Stimulated activated CD4-positive, alpha-beta T cell treated with anti-CD3 and anti-CD28 coated beads, Interleukin-1b, Interleukin-23, amount 100 ng/mL, for 4 hours (primary cell): ENCODE results near the gene ZAR1.

Source experiments
- DNase-seq, 2 donors: peaks; one replicate each; pipeline ENCODE4 v3.0.0-alpha.2; 2020; ENCODE audit warnings: low read depth in 2 of 2

The ZAR1 gene

DNA sequence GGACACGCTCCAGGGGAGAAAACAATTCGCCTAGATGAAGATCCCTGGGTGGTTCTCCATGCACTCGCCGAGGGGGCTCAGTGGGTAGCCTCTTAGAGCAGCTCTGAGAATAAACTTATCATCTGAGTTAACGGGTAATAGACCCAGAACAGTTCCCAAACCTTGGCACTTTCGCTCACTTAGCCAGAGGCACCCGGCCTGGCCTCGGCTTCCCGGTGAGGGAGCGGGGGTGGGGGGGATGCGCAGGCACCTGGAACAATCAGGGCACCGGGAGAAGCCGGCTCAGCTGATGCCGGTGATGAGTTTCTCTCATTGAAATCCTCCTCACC is 405 bp upstream of the ZAR1 start:
- no peak for DNase-seq

DNA sequence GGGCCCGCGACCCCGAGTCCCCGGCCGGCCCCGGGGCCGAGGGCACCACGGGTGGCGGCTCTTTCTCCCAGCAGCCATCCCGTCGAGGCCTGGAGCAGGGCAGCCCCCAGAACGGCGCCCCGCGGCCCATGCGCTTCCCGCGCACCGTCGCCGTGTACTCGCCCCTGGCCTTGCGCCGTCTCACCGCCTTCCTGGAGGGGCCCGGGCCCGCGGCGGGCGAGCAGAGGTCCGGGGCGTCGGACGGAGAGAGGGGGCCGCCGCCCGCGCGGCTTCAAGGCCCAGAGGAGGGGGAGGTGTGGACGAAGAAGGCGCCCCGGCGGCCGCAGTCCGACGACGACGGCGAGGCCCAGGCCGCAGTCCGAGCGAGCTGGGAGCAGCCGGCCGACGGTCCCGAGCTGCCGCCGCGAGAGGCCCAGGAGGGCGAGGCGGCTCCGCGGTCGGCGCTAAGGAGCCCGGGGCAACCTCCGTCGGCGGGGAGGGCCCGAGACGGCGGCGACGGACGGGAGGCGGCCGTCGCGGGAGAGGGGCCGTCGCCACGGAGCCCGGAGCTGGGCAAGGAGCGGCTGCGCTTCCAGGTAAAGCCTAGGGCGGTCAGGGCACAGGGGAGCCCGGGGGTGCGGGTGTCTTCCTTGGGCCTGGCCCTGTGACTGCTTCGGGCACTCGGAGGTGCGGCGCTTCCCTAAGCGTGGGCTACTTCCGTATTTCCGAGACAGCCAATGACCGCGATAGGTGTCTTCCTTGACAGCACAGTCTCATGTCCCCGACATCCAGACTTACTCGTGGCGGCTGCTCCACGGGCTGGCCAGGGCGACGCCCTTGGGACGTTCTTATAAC is 845 bp downstream of the ZAR1 start:
- no peak for DNase-seq

GRCh38 chr4:48491514-48492176 is 1.6 kb downstream of the ZAR1 start:
- DNase-seq = no peak

DNA sequence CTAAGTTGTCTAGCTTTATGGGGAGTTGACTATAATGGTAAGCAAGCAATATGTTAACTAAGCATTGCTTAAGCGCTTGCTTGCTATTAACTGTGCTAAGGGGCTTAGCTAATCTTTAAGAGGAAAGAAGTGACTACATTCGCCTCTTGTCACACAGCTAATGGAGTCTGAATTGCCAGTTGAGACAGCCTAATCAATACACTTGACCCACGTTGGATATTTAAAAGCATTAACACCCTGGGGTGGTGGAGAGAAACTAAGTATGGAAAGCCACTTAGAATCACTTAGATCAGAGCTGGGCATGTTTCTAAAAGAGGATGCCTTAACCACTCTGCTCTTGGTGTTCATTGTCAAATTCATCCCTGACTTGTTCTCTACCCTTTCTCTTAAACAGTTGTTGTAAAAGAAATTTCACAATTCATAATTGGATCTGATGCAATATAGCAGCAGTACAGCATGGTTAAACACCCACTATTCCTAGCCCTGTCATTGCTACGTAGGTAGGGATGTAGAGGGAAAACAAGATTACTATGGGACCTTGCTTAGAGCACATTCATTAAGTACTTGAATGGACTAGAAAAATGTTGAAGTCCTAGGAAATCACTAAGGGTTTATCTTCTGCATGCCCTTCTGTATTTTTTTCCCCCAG is 3.5 kb downstream of the ZAR1 start:
- no peak for DNase-seq

DNA sequence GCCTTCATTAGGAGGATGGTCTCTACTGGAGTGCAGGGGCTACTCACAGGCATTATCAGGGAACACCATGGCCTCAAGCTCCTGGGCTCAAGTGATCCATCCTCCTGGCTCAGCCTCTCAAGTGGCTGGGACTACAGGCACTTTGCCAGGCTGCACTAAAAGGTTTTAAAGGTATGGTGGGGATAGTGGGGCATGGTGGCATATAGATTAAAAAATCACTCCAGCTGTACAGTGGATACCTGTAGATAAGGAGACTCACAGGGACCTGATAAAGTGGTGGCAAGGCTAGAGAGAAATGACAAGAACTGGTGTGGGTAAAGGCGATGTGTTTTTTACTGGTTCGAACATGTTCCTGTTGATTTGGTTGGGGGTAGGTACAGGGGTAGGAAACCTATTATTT is 5.9 kb downstream of the ZAR1 start:
- DNase-seq = no peak

DNA sequence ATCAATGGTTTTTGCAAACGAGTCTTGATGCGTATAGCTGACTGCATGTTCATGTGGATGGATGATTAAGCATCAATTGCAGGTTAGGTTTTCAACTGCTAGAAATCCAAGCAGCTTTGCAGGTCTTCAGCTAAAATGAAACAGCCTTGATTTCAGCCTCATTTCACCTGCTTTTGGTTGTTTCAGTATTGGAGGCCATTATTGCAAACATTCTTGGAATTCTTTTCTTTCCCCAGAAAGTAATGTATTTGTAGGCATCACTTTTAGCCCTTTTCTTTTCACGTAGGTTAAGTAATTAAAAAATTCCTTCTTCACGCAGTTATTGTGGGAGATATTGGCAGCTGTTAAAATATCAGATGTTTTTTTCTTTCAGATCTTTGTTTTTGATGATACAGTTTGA is 8.8 kb downstream of the ZAR1 start:
- no peak for DNase-seq

DNA sequence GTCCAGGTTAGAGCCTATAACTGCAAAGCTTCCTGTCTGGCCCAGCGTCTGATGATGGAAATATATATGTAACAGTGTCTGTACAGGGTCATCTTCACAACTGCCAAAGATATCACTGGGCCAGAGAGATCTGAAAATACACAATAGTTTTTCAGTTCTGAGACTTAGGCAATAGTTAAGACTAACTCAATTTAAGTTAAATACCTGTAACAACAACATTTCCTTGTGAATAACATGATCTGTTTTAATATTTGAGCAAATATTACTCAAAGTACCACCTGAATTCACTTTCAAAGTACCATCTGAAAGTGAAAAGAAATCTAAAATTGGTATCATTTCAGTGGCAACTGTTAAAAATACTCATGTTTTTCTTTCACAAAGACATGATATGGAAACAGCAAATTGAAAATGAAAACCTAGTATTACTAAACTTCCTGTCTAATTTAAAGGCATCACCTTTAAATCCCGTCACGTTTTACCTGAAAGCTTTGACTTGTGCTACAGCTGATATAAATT is 9.6 kb downstream of the ZAR1 start:
- DNase-seq = no peak

- no peak for DNase-seq
These were observed 13.4 kb downstream of the ZAR1 start for GRCh38 chr4:48503233-48504025.

GRCh38 chr4:48504026-48504330 is 13.9 kb downstream of the ZAR1 start:
- no peak for DNase-seq

DNA sequence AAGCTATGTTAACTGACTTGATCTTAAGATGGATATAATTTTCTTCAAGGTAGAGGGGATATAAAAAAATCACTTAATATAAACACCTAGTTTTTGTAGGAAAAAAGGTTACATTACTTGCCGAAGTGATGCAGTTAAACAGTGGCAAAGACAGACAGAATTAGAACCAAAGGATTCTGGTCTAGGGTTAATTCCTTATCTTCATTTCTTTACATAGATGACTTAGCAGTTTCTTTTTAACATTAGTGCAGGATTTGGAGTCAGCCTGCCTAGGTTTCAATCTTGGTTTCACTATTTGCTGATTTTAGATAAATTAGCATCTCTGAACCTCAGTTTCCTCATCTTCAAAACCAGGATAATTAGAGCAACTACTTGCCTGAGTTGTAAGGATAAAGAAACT is 14.3 kb downstream of the ZAR1 start:
- DNase-seq = no peak

DNA sequence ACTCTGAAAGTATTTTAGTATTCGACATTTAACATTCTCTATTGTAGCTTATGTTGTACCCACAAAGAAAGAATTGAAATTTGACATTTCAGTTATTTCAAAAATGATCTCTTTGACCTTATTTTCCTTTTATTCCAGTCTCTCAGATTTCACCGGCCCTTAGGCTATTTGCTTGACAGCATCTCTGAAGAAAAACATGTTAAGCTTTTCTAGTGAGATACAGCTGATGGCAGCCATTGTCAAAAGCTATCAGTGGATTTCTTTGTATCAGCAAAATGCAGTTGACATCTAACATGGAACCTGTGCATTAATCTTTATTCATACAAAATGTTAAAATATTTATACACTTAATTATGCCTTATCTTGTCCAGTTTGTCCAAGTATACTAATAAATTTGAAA is 16.7 kb downstream of the ZAR1 start:
- DNase-seq = no peak

DNA sequence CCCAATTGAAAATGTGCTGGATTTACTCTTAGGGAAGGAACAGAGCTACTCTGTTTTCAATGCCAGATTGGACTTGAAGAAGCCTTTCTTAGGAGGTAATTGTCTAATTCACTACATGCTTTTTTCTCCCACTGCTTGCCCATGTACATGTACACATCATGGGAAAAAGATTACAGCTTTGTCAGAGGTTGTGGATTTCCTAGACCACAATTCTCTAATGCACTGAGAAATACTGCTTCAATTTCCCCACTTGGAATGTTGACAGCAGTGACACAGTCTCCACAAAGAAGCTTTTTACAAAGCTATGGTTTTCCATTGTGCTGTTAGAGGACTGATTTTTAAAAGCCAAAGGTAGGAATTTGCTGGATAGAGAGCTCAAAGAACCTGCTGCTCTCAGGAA is 19.5 kb downstream of the ZAR1 start:
- DNase-seq = no peak

GRCh38 chr4:48518143-48518542 is 28.1 kb downstream of the ZAR1 start:
- DNase-seq = no peak

GRCh38 chr4:48526406-48526805 is 36.4 kb downstream of the ZAR1 start:
- no peak for DNase-seq

DNA sequence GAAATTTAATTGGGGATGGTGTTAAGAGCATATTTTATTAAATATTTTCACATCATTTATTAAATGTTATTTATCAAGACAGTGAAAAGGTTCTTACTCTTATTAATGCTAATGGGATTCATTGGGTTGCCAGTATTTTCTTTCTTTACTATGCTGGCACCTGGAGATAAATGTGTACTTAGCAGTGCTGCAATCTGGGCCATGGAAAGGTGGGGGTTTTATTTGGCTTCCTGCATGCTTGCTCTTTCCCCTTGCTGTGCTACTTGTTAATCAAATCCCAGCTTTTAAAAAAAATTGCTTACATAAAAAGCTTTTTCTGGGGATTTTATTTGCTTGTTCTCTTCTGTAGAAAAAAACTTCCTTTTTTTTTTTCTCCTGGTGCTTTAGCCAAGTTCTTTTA is 48.3 kb downstream of the ZAR1 start:
- DNase-seq = no peak

- no peak for DNase-seq
These were observed 49.5 kb downstream of the ZAR1 start for GRCh38 chr4:48539597-48539996.

DNA sequence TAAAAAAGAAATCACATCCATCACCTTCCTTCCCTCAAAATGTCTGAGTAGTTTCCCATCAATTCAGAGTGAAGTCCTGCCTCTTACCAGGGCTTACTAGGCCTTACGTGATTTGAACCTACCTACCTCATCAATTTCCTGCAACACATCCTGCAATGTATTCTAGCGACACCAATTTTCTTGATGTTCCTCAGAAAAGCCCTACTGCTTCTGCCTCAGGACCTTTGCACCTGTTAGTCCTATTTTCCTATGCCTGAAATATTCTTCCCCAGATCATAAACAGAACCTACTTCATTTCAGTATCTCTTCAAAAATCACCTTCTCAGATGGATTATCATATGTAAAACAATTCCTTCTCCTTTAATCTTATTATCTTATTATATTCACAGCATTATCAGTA is 52.8 kb downstream of the ZAR1 start:
- no peak for DNase-seq

- DNase-seq = no peak
These were observed 53.7 kb downstream of the ZAR1 start for GRCh38 chr4:48543796-48544195.
